RPMI7951 (cell line): ENCODE data around the gene TGFBI. TPM values are rescaled to one million over a fixed set of nuclear protein-coding genes. Genes with fewer than 3 reads are reported as not detected.
"Not testable (repeated sequence)": the region's sequence is repeated elsewhere in the genome, so short reads cannot be mapped to it uniquely, and the experiment has no call there.

Source experiments
- DNase-seq: peaks from one replicate; pipeline ENCODE4 v3.0.0-alpha.2; 2012; ENCODE audit warnings: low read depth
- total RNA-seq: library from RNA; depleted of rRNA; stranded (reverse); fragments of >200 nt; shearing (Covaris generic); gene quantifications from 2 replicates; pipeline ENCODE4 v1.2.3, GENCODE V29; 2014

The TGFBI gene
- total RNA-seq, 1 experiment from 2014 or later = 1,163 TPM

GRCh38 chr5:136045026-136045425 lies 16.2 kb downstream of the TGFBI start:
- not testable (repeated sequence) for DNase-seq

- DNase-seq = no peak
These were observed 17.5 kb downstream of the TGFBI start for GRCh38 chr5:136046246-136046645.

- DNase-seq = peak; percentile 45
These were observed 19.1 kb downstream of the TGFBI start for GRCh38 chr5:136047858-136048257.

- DNase-seq = no peak
These were observed 20.2 kb downstream of the TGFBI start for GRCh38 chr5:136048966-136049365.

GRCh38 chr5:136051486-136052220 lies 22.9 kb downstream of the TGFBI start:
- peak; percentile 53 for DNase-seq

- no peak for DNase-seq
These were observed 24.0 kb downstream of the TGFBI start for GRCh38 chr5:136052692-136053335.

- DNase-seq = peak; percentile 99
These were observed 24.8 kb downstream of the TGFBI start for GRCh38 chr5:136053336-136054141.

- peak; percentile 87 for DNase-seq
These were observed 25.6 kb downstream of the TGFBI start for GRCh38 chr5:136054142-136055019.

GRCh38 chr5:136055612-136056309 lies 27.0 kb downstream of the TGFBI start:
- no peak for DNase-seq

GRCh38 chr5:136056336-136056735 lies 27.5 kb downstream of the TGFBI start:
- no peak for DNase-seq

- no peak for DNase-seq
These were observed 28.1 kb downstream of the TGFBI start for GRCh38 chr5:136056771-136057335.

GRCh38 chr5:136057401-136058038 lies 28.7 kb downstream of the TGFBI start:
- DNase-seq = peak; percentile 86

GRCh38 chr5:136058039-136058971 lies 29.5 kb downstream of the TGFBI start:
- DNase-seq = peak; percentile 99

GRCh38 chr5:136058972-136059354 lies 30.2 kb downstream of the TGFBI start:
- DNase-seq = no peak

GRCh38 chr5:136060963-136061362 lies 32.2 kb downstream of the TGFBI start:
- DNase-seq = no peak

GRCh38 chr5:136061630-136062365 lies 33.0 kb downstream of the TGFBI start:
- DNase-seq = no peak

GRCh38 chr5:136062366-136063274 lies 33.8 kb downstream of the TGFBI start:
- DNase-seq = peak; percentile 35
